Neural progenitor cell (in vitro differentiated cells): ENCODE results near the gene MTTP. TPM values are rescaled to one million over a fixed set of nuclear protein-coding genes. Genes with fewer than 3 reads are reported as not detected.

Experiments used
- DNase-seq: peaks from one replicate; pipeline ENCODE4 v3.0.0-alpha.2; 2016; ENCODE audit warnings: low spot score
- H2AFZ ChIP-seq: fragments of 200-600 bp; sonication (generic); replicated peaks from 2 replicates; pipeline ENCODE4 v1.6.1; 2016; ENCODE audit warnings: antibody characterized with exemption
- H3F3A ChIP-seq: fragments of 200-600 bp; sonication (generic); 2 replicates; pipeline ENCODE4 v1.6.1; 2016; ENCODE audit warnings: antibody characterized with exemption, low read depth
- H3K27ac ChIP-seq: fragments of 200-600 bp; sonication (generic); 2 replicates; pipeline ENCODE4 v1.5.1; 2016; ENCODE audit warnings: mild to moderate bottlenecking
- H3K27me3 ChIP-seq: fragments of 200-600 bp; sonication (generic); 2 replicates; pipeline ENCODE4 v1.6.1; 2016; ENCODE audit warnings: mild to moderate bottlenecking, moderate library complexity
- H3K36me3 ChIP-seq: fragments of 200-600 bp; sonication (generic); 2 replicates; pipeline ENCODE4 v1.5.1; 2016
- H3K4me1 ChIP-seq: fragments of 200-600 bp; sonication (generic); 2 replicates; pipeline ENCODE4 v1.6.1; 2016; ENCODE audit warnings: mixed run types
- H3K4me2 ChIP-seq: fragments of 200-600 bp; sonication (generic); 2 replicates; pipeline ENCODE4 v1.6.1; 2016
- H3K4me3 ChIP-seq: fragments of 200-600 bp; sonication (generic); 2 replicates; pipeline ENCODE4 v1.5.1; 2016
- H3K79me2 ChIP-seq: fragments of 200-600 bp; sonication (generic); 2 replicates; pipeline ENCODE4 v1.6.1; 2016; ENCODE audit warnings: low read depth
- H3K9ac ChIP-seq: fragments of 200-600 bp; sonication (generic); 2 replicates; pipeline ENCODE4 v1.6.1; 2016
- H3K9me3 ChIP-seq: fragments of 200-600 bp; sonication (generic); 2 replicates; pipeline ENCODE4 v1.5.1; 2016; ENCODE audit warnings: low read depth
- H4K20me1 ChIP-seq: fragments of 200-600 bp; sonication (generic); 2 replicates; pipeline ENCODE4 v1.6.1; 2016; ENCODE audit warnings: low read depth
- H3K27ac Mint-ChIP-seq: 3 replicates; pipeline ENCODE4 v1.8.0; 2021; ENCODE audit warnings: mixed read lengths
- H3K27me3 Mint-ChIP-seq: 2 replicates; pipeline ENCODE4 v1.8.0; 2022; ENCODE audit warnings: low read depth, mild to moderate bottlenecking, inconsistent platforms, moderate library complexity, mixed read lengths; ENCODE audit not compliant: insufficient read depth
- H3K36me3 Mint-ChIP-seq: 3 replicates; pipeline ENCODE4 v1.8.0; 2021; ENCODE audit warnings: mixed read lengths
- H3K4me1 Mint-ChIP-seq: 3 replicates; pipeline ENCODE4 v1.8.0; 2021; ENCODE audit warnings: mixed read lengths
- H3K4me3 Mint-ChIP-seq: 3 replicates; pipeline ENCODE4 v1.8.0; 2021; ENCODE audit warnings: mild to moderate bottlenecking, moderate library complexity, mixed read lengths
- H3K9me3 Mint-ChIP-seq: 3 replicates; pipeline ENCODE4 v1.8.0; 2020; ENCODE audit warnings: mixed read lengths
- EZH2 ChIP-seq: fragments of 200-600 bp; sonication (generic); IDR thresholded peaks from 2 replicates; pipeline ENCODE4 v1.6.1; 2017; ENCODE audit warnings: antibody characterized with exemption, mild to moderate bottlenecking, moderate library complexity
- EZH2phosphoT487 ChIP-seq: fragments of 200-600 bp; sonication (generic); IDR thresholded peaks from 2 replicates; pipeline ENCODE4 v1.6.1; 2017; ENCODE audit warnings: antibody characterized with exemption
- total RNA-seq: library from RNA; depleted of rRNA; stranded (reverse); fragments of >200 nt; gene quantifications from 2 replicates; pipeline ENCODE4 v1.2.3, GENCODE V29; 2015; ENCODE audit warnings: low replicate concordance
- TF ChIP-seq, protein P1 (sequence below): fragments of 200-600 bp; sonication (generic); IDR thresholded peaks from 2 replicates; pipeline ENCODE4 v1.5.1; 2017; ENCODE audit warnings: antibody characterized with exemption, mild to moderate bottlenecking

Gene MTTP
- total RNA-seq, 1 donor from 2014 or later = 4.4 TPM

- no peak overlapping the region for H3K9ac ChIP-seq
- H3K4me2 ChIP-seq = peak overlapping the region; percentile 64
- no peak for TF ChIP-seq EZH2phosphoT487
- no peak for TF ChIP-seq EZH2
- TF ChIP-seq, protein P1, sequence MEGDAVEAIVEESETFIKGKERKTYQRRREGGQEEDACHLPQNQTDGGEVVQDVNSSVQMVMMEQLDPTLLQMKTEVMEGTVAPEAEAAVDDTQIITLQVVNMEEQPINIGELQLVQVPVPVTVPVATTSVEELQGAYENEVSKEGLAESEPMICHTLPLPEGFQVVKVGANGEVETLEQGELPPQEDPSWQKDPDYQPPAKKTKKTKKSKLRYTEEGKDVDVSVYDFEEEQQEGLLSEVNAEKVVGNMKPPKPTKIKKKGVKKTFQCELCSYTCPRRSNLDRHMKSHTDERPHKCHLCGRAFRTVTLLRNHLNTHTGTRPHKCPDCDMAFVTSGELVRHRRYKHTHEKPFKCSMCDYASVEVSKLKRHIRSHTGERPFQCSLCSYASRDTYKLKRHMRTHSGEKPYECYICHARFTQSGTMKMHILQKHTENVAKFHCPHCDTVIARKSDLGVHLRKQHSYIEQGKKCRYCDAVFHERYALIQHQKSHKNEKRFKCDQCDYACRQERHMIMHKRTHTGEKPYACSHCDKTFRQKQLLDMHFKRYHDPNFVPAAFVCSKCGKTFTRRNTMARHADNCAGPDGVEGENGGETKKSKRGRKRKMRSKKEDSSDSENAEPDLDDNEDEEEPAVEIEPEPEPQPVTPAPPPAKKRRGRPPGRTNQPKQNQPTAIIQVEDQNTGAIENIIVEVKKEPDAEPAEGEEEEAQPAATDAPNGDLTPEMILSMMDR = no peak
- H4K20me1 ChIP-seq = no peaks in the 10 kb centered on the region
- no peaks in the 10 kb centered on the region for H3K9me3 ChIP-seq
- no peak overlapping the region for H2AFZ ChIP-seq
- H3K27ac ChIP-seq = no peak overlapping the region
- H3K36me3 Mint-ChIP-seq = no peaks in the 10 kb centered on the region
- no peaks in the 10 kb centered on the region for H3K27me3 ChIP-seq
- no peak for DNase-seq
- peaks cover 68% of the 10 kb centered on the region for H3K4me1 Mint-ChIP-seq
- no peak overlapping the region for H3K4me3 Mint-ChIP-seq
- no peaks in the 10 kb centered on the region for H3K9me3 Mint-ChIP-seq
- H3K4me1 ChIP-seq = peaks cover 38% of the 10 kb centered on the region
- H3K4me3 ChIP-seq = no peak overlapping the region
- H3F3A ChIP-seq = peaks cover 5% of the 10 kb centered on the region
- peak overlapping the region; percentile 81 for H3K27ac Mint-ChIP-seq
- peaks cover 3% of the 10 kb centered on the region for H3K27me3 Mint-ChIP-seq
- H3K36me3 ChIP-seq = no peaks in the 10 kb centered on the region
- H3K79me2 ChIP-seq = no peaks in the 10 kb centered on the region
Measured at GRCh38 chr4:99644453-99644852, 69.8 kb downstream of the MTTP start.

DNA sequence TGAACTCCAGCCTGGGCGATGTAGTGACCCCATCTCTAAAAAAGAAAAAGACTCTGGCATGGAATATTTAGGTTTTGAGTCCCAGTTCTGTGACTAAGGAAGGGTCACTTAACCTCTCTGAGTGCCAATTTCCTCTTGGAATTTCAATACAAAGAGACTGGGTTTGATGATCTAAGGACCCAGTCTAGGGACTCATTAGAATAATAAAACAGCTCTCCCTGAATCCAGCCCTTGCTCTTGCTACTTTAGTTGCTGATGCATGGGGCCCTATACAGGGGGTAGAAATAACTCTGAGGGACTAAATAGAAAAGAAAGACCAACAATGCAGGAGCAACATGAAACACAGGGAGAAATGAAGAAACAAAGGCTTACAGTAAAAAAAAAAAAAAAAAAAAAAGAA lies 70.4 kb downstream of the MTTP start:
- Histone ChIP-seq H3K4me2 (peak overlapping the region; percentile 64), H3F3A (peaks cover 5% of the 10 kb centered on the region), H3K27me3 (no peaks in the 10 kb centered on the region), H3K36me3 (no peaks in the 10 kb centered on the region), H4K20me1 (no peaks in the 10 kb centered on the region), H3K4me1 (peaks cover 38% of the 10 kb centered on the region), H3K27ac (peak overlapping the region; percentile 49), H3K9me3 (no peaks in the 10 kb centered on the region), H3K4me3 (no peak overlapping the region), H3K79me2 (no peaks in the 10 kb centered on the region), H3K9ac (no peak overlapping the region), H2AFZ (no peak overlapping the region)
- no peak for TF ChIP-seq EZH2
- TF ChIP-seq EZH2phosphoT487 = no peak
- TF ChIP-seq, protein P1 = no peak
- peak; percentile 69 for DNase-seq
- no peaks in the 10 kb centered on the region for H3K9me3 Mint-ChIP-seq
- peaks cover 68% of the 10 kb centered on the region for H3K4me1 Mint-ChIP-seq
- no peaks in the 10 kb centered on the region for H3K36me3 Mint-ChIP-seq
- H3K27me3 Mint-ChIP-seq = peaks cover 4% of the 10 kb centered on the region
- H3K4me3 Mint-ChIP-seq = peak overlapping the region; percentile 28
- peak overlapping the region; percentile 81 for H3K27ac Mint-ChIP-seq

- Mint-ChIP-seq H3K9me3 (no peaks in the 10 kb centered on the region), H3K27ac (peak overlapping the region; percentile 20), H3K4me3 (no peak overlapping the region), H3K36me3 (no peaks in the 10 kb centered on the region), H3K27me3 (peaks cover 4% of the 10 kb centered on the region), H3K4me1 (peaks cover 65% of the 10 kb centered on the region)
- Histone ChIP-seq H3K9ac (no peak overlapping the region), H3K27ac (peak overlapping the region; percentile 49), H3K79me2 (no peaks in the 10 kb centered on the region), H3K36me3 (no peaks in the 10 kb centered on the region), H3K27me3 (no peaks in the 10 kb centered on the region), H3K4me2 (peak overlapping the region; percentile 64), H3K9me3 (no peaks in the 10 kb centered on the region), H3K4me3 (no peak overlapping the region), H3F3A (peaks cover 5% of the 10 kb centered on the region), H4K20me1 (no peaks in the 10 kb centered on the region), H3K4me1 (peaks cover 34% of the 10 kb centered on the region), H2AFZ (no peak overlapping the region)
- no peak for TF ChIP-seq EZH2phosphoT487
- TF ChIP-seq EZH2 = no peak
- TF ChIP-seq, protein P1 = no peak
- no peak for DNase-seq
Measured at GRCh38 chr4:99645638-99646037, 71.0 kb downstream of the MTTP start.
